Nephron (organoid): ENCODE measurements around the gene PLPP7.
"Not testable (repeated sequence)": the region's sequence is repeated elsewhere in the genome, so short reads cannot be mapped to it uniquely, and the experiment has no call there.

Experiments
- H3K27ac Mint-ChIP-seq, 3 experiments: 2 replicates each; pipeline ENCODE4 v1.8.0; 2020; ENCODE audit warnings: mixed read lengths in 3 of 3, mild to moderate bottlenecking in 2 of 3, moderate library complexity in 1 of 3
- H3K27me3 Mint-ChIP-seq: 2 replicates; pipeline ENCODE4 v1.8.0; 2021; ENCODE audit warnings: low read depth, mild to moderate bottlenecking, moderate library complexity, mixed read lengths
- H3K36me3 Mint-ChIP-seq: 2 replicates; pipeline ENCODE4 v1.8.0; 2020; ENCODE audit warnings: low read depth, mixed read lengths
- H3K4me1 Mint-ChIP-seq: 2 replicates; pipeline ENCODE4 v1.8.0; 2020; ENCODE audit warnings: mixed read lengths
- H3K4me3 Mint-ChIP-seq, 3 experiments: 2 replicates each; pipeline ENCODE4 v1.8.0; 2020; ENCODE audit warnings: mild to moderate bottlenecking in 3 of 3, mixed read lengths in 3 of 3, moderate library complexity in 2 of 3
- H3K9me3 Mint-ChIP-seq: 2 replicates; pipeline ENCODE4 v1.8.0; 2020; ENCODE audit warnings: mixed read lengths
- TF ChIP-seq, protein P1 (sequence below), 3 experiments: fragments of 200-600 bp; sonication (generic); IDR thresholded peaks; one replicate each; pipeline ENCODE4 v1.5.0; 2021; ENCODE audit warnings: antibody characterized with exemption in 3 of 3; ENCODE audit not compliant: unreplicated experiment in 3 of 3

The PLPP7 gene

DNA sequence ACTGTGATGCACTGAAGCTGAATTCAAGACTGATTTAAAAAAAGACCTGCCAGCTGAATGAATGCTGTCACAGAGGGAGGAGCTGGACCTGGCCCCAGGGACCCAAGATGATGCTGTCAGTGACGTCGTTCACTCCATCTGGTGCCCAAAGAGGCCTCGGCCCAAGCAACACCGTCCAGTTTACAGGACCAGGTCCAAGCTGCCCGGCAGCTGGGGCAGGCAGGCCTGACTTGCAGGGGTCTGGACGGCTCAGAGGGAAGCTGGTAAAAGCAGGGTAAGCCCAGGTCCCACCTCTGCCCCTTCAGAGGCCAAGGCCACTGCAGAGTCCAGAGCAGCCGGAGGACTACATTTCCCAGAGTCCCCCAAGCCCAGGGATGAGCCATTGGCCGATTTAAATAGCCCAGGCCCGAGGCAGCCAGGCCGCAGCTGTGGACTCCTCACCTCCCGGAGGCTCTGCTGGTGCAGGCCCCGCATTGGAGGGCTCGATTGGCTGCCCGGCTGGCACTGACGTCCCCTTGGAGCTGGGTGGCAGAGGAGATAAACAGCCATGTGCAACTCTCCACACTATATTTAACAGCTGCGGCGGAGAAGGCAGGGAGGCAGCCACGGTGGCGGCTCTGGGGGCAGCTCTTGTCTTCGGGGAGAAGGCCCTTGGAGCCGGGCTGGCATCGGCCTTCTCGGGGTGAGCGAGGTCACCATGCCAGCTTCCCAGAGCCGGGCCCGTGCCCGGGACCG is at the start of gene PLPP7:
Gene PLPP7, plus strand, starts transcription at position 423 of the 735 bp plus-strand sequence. Its CDS starts 275 bp downstream, at position 698.
- H3K27me3 Mint-ChIP-seq: peaks cover 16% of the 10 kb centered on the region
- peak within 1 kb of the TSS in 1 of 3 experiments; percentile 60 for H3K27ac Mint-ChIP-seq
- no peaks in the 10 kb centered on the region for H3K9me3 Mint-ChIP-seq
- no peaks in the 10 kb centered on the region for H3K36me3 Mint-ChIP-seq
- peak within 1 kb of the TSS; percentile 73 to 86 (median 75) for H3K4me3 Mint-ChIP-seq
- TF ChIP-seq, protein P1, sequence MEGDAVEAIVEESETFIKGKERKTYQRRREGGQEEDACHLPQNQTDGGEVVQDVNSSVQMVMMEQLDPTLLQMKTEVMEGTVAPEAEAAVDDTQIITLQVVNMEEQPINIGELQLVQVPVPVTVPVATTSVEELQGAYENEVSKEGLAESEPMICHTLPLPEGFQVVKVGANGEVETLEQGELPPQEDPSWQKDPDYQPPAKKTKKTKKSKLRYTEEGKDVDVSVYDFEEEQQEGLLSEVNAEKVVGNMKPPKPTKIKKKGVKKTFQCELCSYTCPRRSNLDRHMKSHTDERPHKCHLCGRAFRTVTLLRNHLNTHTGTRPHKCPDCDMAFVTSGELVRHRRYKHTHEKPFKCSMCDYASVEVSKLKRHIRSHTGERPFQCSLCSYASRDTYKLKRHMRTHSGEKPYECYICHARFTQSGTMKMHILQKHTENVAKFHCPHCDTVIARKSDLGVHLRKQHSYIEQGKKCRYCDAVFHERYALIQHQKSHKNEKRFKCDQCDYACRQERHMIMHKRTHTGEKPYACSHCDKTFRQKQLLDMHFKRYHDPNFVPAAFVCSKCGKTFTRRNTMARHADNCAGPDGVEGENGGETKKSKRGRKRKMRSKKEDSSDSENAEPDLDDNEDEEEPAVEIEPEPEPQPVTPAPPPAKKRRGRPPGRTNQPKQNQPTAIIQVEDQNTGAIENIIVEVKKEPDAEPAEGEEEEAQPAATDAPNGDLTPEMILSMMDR (IDR thresholded peaks at IDR 0.05; ENCODE audit: unreplicated experiment in 3 of 3): no peak
- H3K4me1 Mint-ChIP-seq: peaks cover 30% of the 10 kb centered on the region

DNA sequence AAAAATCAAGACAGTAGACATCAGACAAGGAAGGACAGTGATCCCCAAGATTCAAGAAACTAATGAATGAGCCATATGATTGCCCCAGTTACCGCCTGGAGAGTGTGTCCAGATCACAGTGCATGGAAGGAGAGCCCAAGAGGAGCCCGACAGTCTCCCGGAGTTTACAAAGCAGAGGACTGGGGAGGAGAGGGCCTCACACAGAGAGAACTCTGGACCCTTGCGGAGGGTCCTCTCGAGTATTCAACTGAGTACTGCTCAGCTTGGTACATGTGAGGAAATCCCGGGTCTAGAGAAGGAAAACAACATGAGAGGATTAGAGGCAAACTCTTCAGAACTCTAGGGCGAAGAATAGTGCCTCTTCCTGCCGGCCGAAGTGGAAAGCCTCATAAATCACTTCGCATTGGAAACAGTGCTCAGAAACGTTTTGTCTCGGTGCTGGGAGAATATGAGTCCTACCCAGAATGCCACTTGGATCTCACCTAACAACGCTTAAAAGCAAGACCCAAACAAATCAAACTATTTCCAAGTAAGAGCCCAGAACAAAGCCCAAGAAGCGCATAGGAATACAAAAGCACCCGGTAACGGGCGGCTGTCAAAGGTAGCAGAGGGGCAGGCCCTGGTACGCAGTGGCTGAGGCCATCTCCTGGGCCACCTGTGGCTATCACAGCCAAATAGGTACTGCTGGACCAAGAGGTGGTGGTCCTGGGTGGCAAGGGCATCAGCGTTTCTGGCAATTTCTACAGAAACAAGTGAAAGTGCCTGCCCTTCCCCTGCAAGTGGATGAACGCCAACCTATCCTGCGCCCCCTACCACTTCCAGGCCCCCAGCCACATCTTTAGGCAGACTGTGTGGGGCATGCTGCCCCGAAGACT is 49.2 kb upstream of the PLPP7 start:
- peaks cover 36% of the 10 kb centered on the region for H3K4me1 Mint-ChIP-seq
- no peaks in the 10 kb centered on the region for H3K27me3 Mint-ChIP-seq
- H3K9me3 Mint-ChIP-seq: peaks cover 9% of the 10 kb centered on the region
- no peak overlapping the region for H3K4me3 Mint-ChIP-seq
- TF ChIP-seq, protein P1 (IDR thresholded peaks at IDR 0.05; ENCODE audit: unreplicated experiment in 3 of 3): no peak
- peak overlapping the region; percentile 24 to 46 (median 34) for H3K27ac Mint-ChIP-seq
- H3K36me3 Mint-ChIP-seq: no peaks in the 10 kb centered on the region

DNA sequence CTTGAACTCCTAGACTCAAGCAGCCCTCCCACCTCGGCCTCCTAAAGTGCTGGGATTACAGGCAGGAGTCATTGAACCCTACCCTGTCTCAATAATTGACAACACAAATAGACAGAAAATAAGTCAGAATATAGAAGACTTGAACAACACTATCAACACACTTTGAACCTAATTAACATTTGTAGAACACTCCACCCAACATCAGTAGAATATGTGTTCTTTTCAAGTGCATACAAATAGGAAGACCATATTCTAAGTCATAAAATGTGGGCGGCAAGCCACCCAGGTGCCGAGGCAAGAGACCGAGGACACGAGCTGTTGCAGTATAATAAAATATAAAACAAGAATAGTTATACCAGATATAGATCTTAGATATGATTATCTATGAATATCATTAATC is 45.2 kb upstream of the PLPP7 start:
- H3K4me3 Mint-ChIP-seq, H3K27me3 Mint-ChIP-seq, H3K27ac Mint-ChIP-seq, H3K36me3 Mint-ChIP-seq: not testable (repeated sequence)
- Mint-ChIP-seq H3K9me3 (peaks cover 11% of the 10 kb centered on the region), H3K4me1 (peaks cover 12% of the 10 kb centered on the region)

DNA sequence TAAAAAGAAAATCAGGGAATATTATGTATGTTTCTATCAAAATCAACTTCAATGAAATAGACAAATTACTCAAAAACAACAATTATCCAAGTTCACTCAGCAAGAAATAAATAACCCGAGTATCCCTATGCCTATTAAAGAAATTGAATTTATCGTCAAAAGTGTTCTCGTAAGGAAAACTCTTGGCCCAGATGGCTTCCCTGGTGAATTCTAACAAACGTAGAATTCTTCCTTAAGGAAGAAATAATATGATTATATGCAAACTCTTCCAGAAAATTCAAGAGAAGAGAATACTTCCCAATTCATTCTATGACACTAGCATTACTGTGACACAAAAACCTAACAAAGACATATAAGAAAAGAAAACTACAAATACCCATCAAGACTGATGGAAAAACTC is 42.9 kb upstream of the PLPP7 start:
- no peak overlapping the region for H3K4me3 Mint-ChIP-seq
- no peaks in the 10 kb centered on the region for H3K36me3 Mint-ChIP-seq
- H3K4me1 Mint-ChIP-seq: no peaks in the 10 kb centered on the region
- H3K9me3 Mint-ChIP-seq: peaks cover 11% of the 10 kb centered on the region
- TF ChIP-seq, protein P1 (IDR thresholded peaks at IDR 0.05; ENCODE audit: unreplicated experiment in 3 of 3): no peak
- no peaks in the 10 kb centered on the region for H3K27me3 Mint-ChIP-seq
- H3K27ac Mint-ChIP-seq: no peak overlapping the region

DNA sequence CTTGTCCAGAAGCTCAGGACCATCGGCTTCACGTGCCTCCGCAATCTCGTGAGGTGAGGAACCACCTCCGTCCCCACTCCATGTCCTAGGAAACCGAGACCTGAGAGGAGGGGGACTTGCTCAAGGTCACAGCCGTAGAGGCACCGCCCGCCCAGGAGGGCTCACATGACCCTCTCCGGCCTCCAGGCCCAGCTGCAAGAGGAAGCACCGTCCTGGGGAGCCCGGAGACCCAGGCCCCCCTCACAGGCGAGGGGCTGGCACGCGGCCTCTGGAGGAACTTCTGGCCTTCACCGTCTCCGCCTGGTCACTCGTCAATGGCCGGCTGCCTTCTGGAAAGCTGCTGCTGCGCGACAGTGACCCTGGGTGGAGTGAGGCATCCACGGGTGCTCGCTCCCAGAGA is 37.4 kb upstream of the PLPP7 start:
- peaks cover 19% of the 10 kb centered on the region for H3K4me1 Mint-ChIP-seq
- peaks cover 6% of the 10 kb centered on the region for H3K27me3 Mint-ChIP-seq
- H3K4me3 Mint-ChIP-seq: no peak overlapping the region
- TF ChIP-seq, protein P1 (IDR thresholded peaks at IDR 0.05; ENCODE audit: unreplicated experiment in 3 of 3): no peak
- H3K36me3 Mint-ChIP-seq: no peaks in the 10 kb centered on the region
- H3K27ac Mint-ChIP-seq: no peak overlapping the region
- no peaks in the 10 kb centered on the region for H3K9me3 Mint-ChIP-seq

DNA sequence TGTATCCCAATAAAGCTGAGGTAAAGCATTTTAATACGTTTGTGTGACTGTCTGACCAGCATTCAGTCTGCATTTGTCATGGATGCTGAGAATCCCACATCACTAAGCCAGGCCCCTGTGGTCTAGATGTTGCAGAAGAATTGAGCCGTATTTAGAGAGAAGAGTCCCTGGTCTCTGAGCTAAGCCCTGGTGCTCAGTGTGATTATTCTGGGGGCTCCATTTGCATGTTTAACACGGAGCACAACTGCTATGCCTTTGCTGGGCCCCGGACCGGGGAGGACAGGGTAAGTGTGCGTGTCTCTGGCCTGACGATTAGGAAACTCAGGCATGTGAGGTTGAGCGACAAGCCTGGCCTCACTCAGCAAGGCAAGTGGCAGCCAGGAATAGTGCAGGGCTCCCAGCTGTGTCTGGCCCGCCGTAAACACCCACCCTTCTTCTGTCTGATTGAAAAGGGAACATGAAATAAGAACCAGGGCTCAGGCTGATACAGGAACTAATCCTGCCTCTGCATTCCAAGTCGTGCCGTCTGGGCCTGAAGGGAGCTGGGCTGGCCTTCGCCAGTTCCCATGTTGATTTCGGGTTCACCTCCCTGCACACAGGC is 35.5 kb upstream of the PLPP7 start:
- Mint-ChIP-seq H3K36me3 (no peaks in the 10 kb centered on the region), H3K27me3 (peaks cover 6% of the 10 kb centered on the region), H3K27ac (peak overlapping the region; percentile 55 to 79 (median 68)), H3K4me3 (peak overlapping the region in 1 of 3 experiments; percentile 39), H3K4me1 (peaks cover 30% of the 10 kb centered on the region), H3K9me3 (no peaks in the 10 kb centered on the region)
- TF ChIP-seq, protein P1 (IDR thresholded peaks at IDR 0.05; ENCODE audit: unreplicated experiment in 3 of 3): no peak
